ENCODE measurements around the gene YDJC.
"Not testable (repeated sequence)": the region's sequence is repeated elsewhere in the genome, so short reads cannot be mapped to it uniquely, and the experiment has no call there.

The YDJC gene

DNA sequence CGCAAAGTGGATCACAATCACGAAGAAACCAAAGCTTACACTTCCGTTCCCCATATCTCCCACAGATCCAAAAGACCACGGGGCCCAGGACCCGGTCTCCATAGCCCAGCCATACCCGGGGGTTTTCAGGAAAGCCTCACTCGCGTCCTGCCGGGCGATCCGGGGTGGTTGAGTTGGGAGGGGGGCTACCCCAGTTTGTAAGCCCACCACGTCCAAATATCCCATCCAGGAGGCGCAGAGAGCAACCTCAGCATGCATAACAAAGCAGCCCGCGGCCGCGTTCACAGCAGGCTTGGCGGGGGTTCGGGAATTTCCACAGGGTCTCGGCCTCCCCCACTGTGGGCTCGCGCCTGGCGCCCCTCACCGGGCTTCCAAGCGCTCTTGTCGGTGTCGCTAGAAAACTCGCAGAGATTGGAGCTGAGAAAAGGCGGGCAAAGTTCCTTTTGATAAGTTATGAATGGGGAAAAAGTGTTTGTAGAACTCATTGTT is 21.7 kb upstream of the YDJC start:
- no peak for DNase-seq (ENCODE audit: low spot score)

DNA sequence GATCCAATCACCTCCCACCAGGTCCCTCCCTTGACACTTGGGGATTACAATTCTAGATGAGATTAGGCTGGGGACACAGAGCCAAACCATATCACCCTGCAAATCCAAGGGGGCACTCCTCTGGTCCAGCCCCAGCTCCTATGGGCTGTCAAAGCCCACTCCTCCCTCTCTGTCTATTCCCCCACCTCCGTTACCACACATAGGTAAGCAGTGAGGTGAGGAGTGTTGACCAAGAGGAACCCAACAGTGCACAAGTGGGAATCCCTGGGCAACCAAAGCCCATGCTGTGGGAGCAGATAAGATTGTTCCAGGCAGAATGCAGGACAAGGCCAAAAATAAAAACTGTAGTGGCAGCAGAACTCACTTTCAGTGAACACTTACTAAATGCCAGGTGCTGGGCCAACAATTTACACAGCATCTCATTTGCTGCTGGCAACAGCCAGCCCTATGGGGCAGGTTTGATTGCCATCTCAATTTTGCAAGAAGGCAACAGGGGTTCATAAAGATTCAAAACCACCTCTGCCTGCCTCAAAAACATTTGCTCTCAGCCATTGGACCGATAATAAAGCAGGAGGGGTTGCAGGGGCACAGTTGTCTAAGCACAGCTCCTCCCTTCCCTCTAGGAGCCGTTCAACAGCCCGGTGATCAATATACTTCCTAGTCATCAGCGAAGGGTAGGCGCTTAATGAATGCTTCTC is 21.1 kb upstream of the YDJC start:
- DNase-seq (ENCODE audit: low spot score), result no peak

DNA sequence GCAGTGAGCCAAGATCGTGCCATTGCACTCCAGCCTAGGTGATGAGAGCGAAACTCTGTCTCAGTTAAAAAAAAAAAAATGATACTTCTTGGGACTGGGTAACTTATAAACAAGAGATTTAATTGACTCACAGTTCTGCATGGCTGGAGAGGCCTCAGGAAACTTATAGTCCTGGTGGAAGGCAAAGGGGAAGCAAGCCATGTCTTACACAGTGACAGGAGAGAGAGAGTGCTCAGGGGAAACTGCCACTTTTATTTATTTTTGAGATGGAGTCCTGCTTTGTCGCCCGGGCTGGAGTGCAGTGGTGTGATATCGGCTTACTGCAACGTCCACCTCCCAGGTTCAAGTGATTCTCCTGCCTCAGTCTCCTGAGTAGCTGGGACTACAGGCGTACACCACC is 20.5 kb upstream of the YDJC start:
- DNase-seq (ENCODE audit: low spot score), result no peak

DNA sequence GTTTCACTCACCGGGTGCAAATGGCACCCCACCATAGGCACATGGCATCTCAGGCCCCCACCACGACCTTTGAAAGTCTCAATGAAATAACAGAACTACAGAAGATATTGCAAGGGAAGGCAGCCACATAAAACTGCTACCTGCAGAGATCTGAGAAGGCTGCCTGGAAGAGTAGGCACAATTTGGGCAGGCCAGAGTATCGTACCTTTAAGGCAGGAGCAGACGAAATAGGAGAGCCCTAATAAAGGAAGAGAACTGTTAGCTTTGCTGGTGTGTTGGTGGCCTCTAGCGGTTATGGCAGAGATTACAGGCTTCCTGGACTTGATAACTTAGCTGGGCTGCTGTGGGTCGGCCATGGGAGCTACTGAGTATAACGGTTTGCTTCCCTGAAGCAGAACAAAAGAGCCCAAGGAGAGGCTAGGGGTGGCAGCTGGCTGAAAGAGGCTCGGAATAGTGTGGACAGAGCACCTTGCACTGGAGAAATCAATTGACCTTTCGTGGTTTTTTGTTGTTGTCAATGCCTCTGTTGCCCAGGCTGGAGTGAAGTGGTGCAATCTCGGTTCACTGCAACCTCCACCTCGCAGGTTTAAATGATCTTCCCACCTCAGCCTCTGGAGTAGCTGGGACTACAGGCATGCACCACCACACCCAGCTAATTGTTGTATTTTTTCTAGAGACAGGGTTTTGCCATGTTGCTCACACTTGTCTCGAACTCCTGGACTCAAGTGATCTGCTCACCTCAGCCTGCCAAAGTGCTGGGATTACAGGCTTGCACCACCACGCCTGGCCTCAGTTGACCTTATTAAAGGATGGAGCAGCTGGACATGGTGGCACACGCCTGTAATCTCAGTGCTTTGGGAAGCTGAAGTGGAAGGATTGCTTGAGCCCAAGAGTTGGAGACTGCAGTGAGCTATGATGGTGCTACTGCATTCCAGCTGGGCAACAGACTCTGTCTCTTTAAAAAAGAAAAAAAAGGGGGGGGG is 17.1 kb upstream of the YDJC start:
- peak; percentile 82 for DNase-seq (ENCODE audit: low spot score)

DNA sequence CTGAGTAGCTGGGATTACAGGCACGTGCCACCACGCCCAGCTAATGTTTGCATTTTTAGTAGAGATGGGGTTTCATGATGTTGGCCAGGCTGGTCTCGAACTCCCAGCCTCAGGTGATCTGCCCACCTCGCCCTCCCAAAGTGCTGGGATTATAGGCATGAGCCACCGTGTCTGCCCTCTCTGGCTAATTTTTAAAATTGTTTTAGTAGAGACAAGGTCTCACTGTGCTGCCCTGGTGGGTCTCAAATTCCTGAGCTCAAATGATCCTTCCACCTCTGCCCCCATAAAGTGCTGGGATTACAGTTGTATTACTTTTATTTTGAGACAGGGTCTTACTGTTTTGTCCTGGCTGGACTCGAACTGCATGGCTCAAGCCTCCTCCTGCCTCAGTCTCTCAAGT is 15.7 kb upstream of the YDJC start:
- not testable (repeated sequence) for DNase-seq (ENCODE audit: low spot score)

DNA sequence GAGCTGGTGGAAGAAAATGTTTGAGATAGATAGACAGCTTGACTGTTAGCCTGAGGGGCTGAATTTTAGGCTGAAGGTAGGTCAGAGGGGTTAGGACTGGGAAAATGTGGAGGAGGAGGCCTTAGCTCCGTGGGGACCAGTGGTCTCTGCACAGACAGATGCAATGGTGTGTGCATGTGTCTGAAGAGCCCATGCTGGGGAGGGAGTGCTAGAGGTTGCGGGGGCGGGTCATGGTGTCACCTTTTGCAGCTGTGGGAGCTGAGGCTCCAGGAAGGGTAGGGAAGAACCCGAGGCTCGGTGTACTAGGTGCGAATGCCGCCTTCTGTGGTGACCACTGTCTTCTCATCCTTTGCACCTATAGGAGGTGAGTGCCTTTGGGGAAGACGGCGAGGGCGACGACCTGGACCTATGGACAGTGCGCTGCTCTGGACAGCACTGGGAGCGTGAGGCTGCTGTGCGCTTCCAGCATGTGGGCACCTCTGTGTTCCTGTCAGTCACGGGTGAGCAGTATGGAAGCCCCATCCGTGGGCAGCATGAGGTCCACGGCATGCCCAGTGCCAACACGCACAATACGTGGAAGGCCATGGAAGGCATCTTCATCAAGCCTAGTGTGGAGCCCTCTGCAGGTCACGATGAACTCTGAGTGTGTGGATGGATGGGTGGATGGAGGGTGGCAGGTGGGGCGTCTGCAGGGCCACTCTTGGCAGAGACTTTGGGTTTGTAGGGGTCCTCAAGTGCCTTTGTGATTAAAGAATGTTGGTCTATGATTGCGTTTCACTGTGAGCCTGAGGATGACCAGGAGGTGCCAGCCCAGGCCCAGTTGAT is 13.9 kb upstream of the YDJC start:
- no peak for DNase-seq (ENCODE audit: low spot score)

DNA sequence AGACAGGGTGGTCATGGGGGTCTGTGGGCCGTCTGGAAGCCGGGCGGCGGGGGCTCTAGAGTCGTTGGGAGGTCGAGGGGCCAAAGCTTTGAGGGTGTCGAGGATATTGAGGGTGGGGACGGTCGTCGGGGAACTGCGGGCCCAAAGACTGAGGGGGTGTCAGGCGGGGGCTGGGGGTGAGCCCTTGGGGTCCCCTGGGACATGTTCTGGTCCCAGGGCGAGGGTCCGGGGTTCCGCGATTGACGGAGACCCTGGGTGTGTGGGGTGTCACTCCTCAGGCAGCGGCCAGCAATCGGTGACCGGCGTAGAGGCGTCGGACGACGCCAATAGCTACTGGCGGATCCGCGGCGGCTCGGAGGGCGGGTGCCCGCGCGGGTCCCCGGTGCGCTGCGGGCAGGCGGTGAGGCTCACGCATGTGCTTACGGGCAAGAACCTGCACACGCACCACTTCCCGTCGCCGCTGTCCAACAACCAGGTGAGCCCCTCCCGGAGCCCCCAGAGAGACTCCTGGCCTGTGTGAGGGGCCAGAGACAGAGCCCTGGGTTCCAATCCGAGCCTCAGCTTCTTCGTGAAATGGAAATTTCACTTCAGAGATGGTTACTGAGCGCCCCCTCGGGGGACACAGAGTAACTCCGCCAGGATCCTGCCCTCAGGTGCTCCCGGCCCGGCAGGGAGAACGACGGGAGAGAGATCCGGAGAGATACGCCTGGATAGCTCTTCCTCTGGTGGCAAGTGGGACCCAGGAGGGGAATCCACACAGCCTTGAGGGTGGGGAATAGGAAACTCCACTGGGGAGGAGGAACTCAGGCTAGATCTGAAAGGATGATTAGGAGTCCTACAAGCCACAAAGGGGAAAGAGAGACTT is 13.0 kb upstream of the YDJC start:
- DNase-seq (ENCODE audit: low spot score), result no peak

DNA sequence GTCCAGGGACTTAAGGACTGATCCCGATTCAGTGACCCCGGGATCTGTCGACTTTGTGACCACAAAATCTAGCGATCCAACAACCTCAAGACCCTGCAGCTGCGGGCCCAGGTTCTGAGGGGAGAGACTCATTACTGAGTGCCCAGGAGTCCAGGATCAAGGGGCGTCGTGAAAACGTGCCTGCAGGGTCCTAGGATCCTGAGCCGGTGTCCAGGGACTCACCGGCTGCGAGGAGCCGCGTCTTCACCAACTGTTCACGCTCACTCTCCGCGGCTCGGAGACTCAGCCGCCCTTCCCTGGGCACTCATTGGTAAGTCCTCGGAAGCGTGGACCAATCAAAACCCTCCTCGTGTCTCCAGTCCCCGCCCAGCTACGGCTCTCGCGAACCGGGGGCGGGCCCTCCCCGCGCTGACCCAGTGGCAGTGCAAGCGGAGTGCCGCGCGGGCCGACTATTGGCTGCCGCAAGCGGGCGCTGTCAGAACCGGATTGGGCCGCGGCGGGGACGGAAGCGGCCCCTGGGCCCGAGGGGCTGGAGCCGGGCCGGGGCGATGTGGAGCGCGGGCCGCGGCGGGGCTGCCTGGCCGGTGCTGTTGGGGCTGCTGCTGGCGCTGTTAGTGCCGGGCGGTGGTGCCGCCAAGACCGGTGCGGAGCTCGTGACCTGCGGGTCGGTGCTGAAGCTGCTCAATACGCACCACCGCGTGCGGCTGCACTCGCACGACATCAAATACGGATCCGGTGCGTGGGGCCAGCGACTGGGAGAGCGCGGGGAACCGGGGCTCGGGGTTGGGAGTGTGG is 12.2 kb upstream of the YDJC start, which contains the start of gene SDF2L1:
TSS of gene SDF2L1 (plus strand) at position 514 of the 795 bp plus-strand sequence. CDS start at position 549, 35 bp downstream.
- DNase-seq (ENCODE audit: low spot score), result peak; percentile 99

DNA sequence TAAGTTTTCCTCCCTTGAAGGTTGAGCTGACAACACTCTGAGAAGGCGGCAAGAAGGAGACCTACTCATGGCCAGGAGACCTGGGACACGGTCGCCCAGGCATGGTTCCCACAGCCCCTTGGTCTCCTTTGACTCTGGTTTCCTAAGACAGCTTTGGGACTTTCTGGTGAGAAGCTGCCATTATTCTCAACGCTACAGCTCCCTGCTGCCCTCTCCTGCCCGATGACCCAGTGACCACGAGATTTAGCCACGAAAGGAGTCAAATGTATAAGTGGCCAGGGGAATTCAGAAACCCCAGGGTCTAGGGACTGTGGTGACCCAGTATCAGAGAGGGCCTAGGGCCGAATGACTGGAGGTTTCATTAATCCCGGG is 11.6 kb upstream of the YDJC start:
- DNase-seq (ENCODE audit: low spot score), result peak; percentile 76

DNA sequence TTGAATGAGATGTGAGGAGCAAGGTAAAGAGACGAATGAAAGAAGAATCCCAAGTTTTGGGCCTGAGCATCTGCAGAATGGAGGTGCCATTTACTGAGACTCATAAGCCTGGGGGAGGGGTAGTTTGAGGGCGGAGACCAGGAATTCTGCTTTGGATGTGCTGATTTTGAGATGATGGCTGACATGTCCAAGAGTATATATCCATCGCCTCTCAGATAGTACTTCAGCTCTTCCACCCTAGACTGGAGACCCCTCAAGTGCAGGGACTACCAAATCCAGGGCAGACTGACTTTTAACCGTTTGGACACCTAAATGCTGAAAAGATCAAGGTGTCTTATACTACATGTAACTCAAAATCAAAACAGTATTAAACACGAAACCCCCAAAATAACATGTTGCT is 11.0 kb upstream of the YDJC start:
- no peak for DNase-seq (ENCODE audit: low spot score)

DNA sequence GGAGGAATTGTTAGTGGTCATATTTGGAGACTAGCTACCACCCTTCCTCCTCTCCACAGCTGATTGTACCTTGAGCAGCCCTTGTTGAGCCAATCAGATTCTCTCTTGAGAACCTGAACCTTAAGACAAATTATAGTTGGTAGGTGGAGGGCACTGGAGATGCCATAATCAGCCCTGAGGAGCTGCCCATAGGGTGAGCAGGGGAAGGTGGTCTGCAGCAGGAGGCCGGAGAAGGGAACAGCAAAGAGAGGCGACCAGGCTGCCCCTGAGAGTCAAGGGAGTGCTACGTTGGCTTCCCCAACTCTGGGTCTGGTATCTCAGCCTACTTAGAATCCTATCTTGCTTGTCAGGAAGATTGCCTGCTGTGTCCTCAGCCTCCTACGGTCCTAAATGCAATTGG is 9.5 kb upstream of the YDJC start:
- no peak for DNase-seq (ENCODE audit: low spot score)

DNA sequence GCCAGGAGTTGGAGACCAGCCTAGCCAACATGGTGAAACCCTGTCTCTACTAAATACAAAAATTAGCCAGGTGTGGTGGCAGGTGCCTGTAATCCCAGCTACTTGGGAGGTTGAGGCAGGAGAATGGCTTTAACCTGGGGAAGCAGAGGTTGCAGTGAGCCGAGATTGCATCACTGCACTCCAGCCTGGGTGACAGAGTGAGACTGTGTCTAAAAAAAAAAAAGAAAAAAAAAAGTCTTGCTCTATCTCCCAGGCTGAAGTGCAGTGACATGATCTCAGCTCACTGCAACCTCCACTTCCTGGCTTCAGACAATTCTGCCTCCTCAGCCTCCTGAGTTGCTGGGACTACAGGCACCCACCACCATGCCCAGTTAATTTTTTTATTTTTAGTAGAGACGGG is 7.6 kb upstream of the YDJC start:
- DNase-seq (ENCODE audit: low spot score), result not testable (repeated sequence)

DNA sequence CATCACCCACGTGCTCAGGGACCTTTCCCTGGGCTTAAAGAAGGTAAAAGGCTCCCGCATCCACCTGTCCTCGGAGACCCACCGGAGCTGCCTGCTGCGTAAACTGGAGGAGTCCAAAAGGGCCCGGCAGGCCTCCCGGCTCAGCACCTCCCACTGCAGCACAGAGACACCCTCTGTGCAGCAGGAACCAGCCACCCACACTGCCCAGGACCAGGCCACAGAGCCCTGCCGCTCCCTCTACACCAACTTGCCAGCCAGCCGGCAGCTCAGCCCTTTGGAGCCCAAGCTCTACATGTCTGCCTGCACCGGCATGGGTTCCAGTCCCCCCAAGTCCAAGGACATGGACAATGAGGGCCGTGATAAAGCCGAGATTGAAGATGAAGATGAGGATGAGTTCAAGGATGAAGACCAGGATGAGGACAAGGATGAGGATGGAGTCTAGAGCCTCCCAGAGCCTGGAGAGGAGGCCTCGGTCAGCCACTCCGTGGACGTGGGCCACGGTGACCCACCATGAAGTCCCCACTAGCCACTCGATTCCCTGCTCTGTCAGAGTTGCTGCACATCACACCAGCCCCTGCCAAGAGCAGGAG is 6.9 kb upstream of the YDJC start:
- no peak for DNase-seq (ENCODE audit: low spot score)

DNA sequence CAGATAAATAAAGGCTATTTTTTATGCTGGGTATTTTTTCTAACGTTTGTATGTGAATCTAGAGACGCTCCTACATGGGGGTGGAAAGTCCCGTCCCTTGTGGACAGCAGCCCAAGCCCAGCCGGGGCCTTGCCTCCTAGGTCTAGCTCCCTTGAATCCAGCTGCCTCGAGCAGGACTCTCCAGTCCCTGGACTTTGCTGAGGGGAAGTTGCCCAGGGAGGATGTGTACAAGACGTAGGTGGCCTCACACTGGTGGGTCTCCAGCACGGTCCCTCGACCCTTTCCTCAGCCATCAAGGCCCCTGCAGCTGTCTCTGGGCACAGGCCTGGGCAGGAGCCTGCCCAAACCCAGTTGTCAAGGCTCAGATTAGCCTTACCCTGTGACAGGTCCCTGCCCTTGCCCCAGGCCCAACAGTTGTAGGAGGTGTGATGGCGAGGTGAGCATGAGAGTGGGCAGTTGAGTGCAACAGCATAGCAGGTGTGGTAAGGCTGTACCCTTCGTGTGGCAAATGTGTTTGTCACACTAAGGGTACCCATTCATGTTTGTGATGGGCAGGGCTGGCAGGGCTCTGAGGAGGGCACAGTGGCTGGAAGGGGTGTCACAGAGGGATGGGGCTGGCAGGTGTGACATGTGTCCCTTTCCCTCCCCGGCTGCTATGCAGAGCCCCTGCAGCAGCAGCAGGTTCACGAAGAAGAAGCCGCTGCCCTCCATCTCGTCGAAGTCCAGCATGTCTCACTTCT is 6.1 kb upstream of the YDJC start:
- DNase-seq (ENCODE audit: low spot score), result no peak

DNA sequence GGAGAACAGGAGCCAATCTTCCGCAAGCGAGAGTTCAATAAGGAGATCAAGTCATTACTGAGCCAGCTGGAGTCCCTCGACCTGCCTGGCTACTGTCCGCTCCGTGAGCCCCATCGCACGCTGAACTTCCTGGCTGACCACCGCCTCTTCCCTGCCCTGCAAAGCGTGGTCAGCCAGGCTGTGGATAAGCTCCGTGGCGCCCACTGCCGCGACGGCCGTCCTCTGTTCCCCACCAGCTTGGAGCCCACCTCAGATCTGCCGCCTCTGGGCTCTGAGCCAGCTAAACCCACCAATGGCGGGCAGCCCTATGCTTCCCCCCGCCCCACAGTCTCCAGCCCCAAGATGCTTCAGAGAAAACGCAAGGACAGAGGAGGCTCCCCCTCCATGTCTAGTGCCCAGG is 5.0 kb upstream of the YDJC start:
- no peak for DNase-seq (ENCODE audit: low spot score)

DNA sequence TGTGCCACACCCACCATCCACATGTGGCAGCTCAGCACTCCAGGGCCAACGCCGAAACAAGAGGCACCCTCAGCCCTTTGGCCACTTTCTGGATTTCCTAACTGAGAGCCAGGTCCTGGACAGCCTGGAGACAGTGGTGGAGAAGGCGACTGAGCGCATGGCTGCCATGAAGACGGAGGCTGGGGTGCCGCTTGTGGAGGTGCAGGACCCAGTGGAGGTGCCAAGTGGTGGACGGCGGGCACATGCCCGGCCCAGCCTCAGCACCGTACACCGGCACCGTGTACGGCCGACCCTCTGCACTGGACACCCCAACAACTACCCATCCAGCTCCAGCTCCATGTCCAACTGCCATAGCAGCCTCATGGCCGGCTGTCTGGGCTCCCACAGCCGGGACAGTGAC is 4.3 kb upstream of the YDJC start:
- DNase-seq (ENCODE audit: low spot score), result no peak

DNA sequence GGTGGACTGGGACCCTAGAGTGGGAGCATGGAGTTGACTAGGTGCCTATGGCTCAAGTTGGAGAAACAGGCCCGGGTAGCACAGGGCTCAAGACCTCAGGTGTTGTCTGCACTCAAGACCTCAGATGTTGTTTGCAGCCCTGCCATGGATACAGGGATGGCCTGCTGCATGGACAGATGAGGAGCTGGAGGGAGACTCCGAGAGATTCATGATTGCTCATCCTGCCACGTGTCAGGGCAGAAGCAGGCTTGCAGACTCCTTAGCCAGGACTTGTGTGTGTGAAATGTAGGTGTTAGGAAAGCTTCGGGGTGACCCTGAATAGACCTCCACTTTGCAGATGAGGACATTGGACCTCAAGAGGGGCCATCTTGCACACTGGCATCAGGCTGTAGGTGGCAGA is 3.7 kb upstream of the YDJC start:
- no peak for DNase-seq (ENCODE audit: low spot score)

DNA sequence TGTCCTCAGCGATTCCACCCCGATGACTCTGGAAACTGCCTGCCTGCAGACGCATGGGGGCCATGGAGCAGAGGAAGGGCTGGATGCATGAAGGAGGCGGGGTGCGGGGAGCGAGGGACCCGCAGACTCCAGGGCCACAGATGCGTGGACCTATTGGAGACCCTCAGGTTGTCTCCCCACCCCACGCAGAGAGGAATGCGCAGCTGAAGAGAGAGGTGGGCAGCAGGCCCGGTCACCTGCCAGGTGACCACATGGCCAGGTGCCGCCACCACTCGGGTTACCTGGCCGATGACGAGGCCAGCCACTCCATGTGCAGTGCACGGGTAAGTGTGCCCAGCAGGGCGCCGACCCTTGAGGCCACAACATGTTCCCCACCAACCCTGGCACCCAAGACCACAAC is 3.1 kb upstream of the YDJC start:
- DNase-seq (ENCODE audit: low spot score), result no peak

DNA sequence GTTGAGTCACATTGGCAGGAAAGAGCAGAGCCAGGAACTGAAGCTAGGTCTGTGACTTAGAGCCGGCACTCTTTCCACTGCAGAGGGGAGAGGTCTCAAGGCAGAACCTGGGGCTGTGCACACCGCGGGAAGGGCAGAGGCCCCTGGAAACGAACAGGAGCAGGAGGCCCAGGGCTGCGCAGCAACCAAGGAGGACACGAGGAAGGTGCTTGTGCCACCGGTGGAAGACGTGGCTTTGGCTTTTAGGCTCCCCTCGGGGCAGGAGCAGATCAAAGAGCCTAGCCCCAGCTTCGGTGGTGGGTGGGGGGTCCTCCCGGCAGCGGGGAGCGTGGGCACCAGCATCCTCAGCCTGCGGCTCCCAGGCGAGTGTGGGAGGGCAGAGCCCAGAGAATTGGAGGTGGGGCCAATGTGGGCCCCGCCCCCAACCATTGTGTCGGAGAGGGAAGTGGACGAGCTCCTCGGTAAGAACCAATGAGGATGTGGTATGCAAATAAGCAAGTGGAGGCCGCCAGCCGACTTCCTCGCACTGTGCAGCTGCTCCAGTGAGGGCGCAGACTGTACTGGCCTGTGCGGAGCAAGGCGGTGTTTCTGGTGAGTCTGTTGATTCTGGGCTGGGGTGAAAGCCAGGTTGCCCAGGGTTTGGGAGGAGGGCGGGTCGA is 2.5 kb upstream of the YDJC start, which contains the start of gene CCDC116:
TSS of gene CCDC116 (plus strand) at position 524 of the 659 bp plus-strand sequence. CDS start 422 bp downstream, outside the sequence.
- no peak for DNase-seq (ENCODE audit: low spot score)
